Measurements from ENCODE around the gene BRCC3. TPM values are rescaled to one million over a fixed set of nuclear protein-coding genes. Genes with fewer than 3 reads are reported as not detected.

Gene BRCC3
- total RNA-seq, 3 donors from 2014 or later (not counting 1 experiment from before 2014, with no cell fraction given): 15.0 to 20.8 (median 17.9) TPM

GRCh38 chrX:155028129-155028528, 43.2 kb upstream of the BRCC3 start:
- peak in 1 of 2 donors; percentile 7 for DNase-seq
- Histone ChIP-seq H3K36me3 (ENCODE audit: control insufficient read depth, insufficient read depth, low read length) (no peaks in the 10 kb centered on the region), H3K9me3 (ENCODE audit: control insufficient read depth, insufficient read depth, low read length) (no peaks in the 10 kb centered on the region), H3K4me1 (ENCODE audit: control insufficient read depth, insufficient read depth, low read length) (no peaks in the 10 kb centered on the region), H3K27me3 (ENCODE audit: control insufficient read depth, insufficient read depth, low read length) (no peaks in the 10 kb centered on the region), H3K27ac (ENCODE audit: low read length) (peak overlapping the region; percentile 100), H3K4me3 (ENCODE audit: low read length) (no peak overlapping the region)
- no peaks in the 10 kb centered on the region for H3K9me3 Mint-ChIP-seq
- no peaks in the 10 kb centered on the region for H3K36me3 Mint-ChIP-seq
- TF ChIP-seq CTCF (IDR thresholded peaks at IDR 0.05): no peak
- WGBS (ENCODE audit: insufficient coverage): 32% methylated on average over 2 of the region's 3 CpGs
- H3K27me3 Mint-ChIP-seq (ENCODE audit: low read depth in 2 of 2): no peaks in the 10 kb centered on the region
- intact Hi-C loops (cut with micrococcal nuclease): no loop called here
- ATAC-seq: no peak
- H3K4me3 Mint-ChIP-seq: no peak overlapping the region
- peaks cover 5 to 6% of the 10 kb centered on the region in 2 donors for H3K4me1 Mint-ChIP-seq
- peak overlapping the region; percentile 87 to 95 for H3K27ac Mint-ChIP-seq

- H3K4me1 ChIP-seq (ENCODE audit: control insufficient read depth, insufficient read depth, low read length): no peaks in the 10 kb centered on the region
- no CpG with 5 or more reads among the region's 2 CpGs for WGBS (ENCODE audit: insufficient coverage)
- intact Hi-C loops (cut with micrococcal nuclease): no loop called here
- H3K36me3 Mint-ChIP-seq: no peaks in the 10 kb centered on the region
- H3K4me3 ChIP-seq (ENCODE audit: low read length): no peak overlapping the region
- H3K27me3 Mint-ChIP-seq (ENCODE audit: low read depth in 2 of 2): no peaks in the 10 kb centered on the region
- peak overlapping the region; percentile 87 to 95 for H3K27ac Mint-ChIP-seq
- ATAC-seq (no peak), DNase-seq (no peak)
- no peaks in the 10 kb centered on the region for H3K27me3 ChIP-seq (ENCODE audit: control insufficient read depth, insufficient read depth, low read length)
- no peak overlapping the region for H3K27ac ChIP-seq (ENCODE audit: low read length)
- H3K36me3 ChIP-seq (ENCODE audit: control insufficient read depth, insufficient read depth, low read length): no peaks in the 10 kb centered on the region
- H3K4me1 Mint-ChIP-seq: peaks cover 5 to 6% of the 10 kb centered on the region in 2 donors
- H3K9me3 Mint-ChIP-seq: no peaks in the 10 kb centered on the region
- no peaks in the 10 kb centered on the region for H3K9me3 ChIP-seq (ENCODE audit: control insufficient read depth, insufficient read depth, low read length)
- H3K4me3 Mint-ChIP-seq: peak overlapping the region; percentile 28
- TF ChIP-seq CTCF (IDR thresholded peaks at IDR 0.05): no peak
Observed at GRCh38 chrX:155028877-155029291, 42.4 kb upstream of the BRCC3 start.

GRCh38 chrX:155031657-155032056, 39.7 kb upstream of the BRCC3 start:
- Histone ChIP-seq H3K27ac (ENCODE audit: low read length) (no peak overlapping the region), H3K27me3 (ENCODE audit: control insufficient read depth, insufficient read depth, low read length) (no peaks in the 10 kb centered on the region), H3K4me3 (ENCODE audit: low read length) (no peak overlapping the region), H3K9me3 (ENCODE audit: control insufficient read depth, insufficient read depth, low read length) (no peaks in the 10 kb centered on the region), H3K36me3 (ENCODE audit: control insufficient read depth, insufficient read depth, low read length) (peaks cover 5% of the 10 kb centered on the region), H3K4me1 (ENCODE audit: control insufficient read depth, insufficient read depth, low read length) (no peaks in the 10 kb centered on the region)
- H3K27ac Mint-ChIP-seq: no peak overlapping the region
- TF ChIP-seq CTCF (IDR thresholded peaks at IDR 0.05): no peak
- H3K9me3 Mint-ChIP-seq: no peaks in the 10 kb centered on the region
- H3K4me1 Mint-ChIP-seq: peaks cover 5 to 6% of the 10 kb centered on the region in 2 donors
- ATAC-seq (no peak), DNase-seq (no peak)
- H3K4me3 Mint-ChIP-seq: no peak overlapping the region
- intact Hi-C loops (cut with micrococcal nuclease): no loop called here
- 100% methylated on average over 1 of the region's 5 CpGs for WGBS (ENCODE audit: insufficient coverage)
- H3K36me3 Mint-ChIP-seq: peaks cover 11% of the 10 kb centered on the region
- no peaks in the 10 kb centered on the region for H3K27me3 Mint-ChIP-seq (ENCODE audit: low read depth in 2 of 2)

GRCh38 chrX:155035688-155036087, 35.6 kb upstream of the BRCC3 start:
- WGBS (ENCODE audit: insufficient coverage): 92% methylated on average over 2 of the region's 4 CpGs
- Mint-ChIP-seq H3K27ac (no peak overlapping the region), H3K4me1 (peaks cover 0 to 6% of the 10 kb centered on the region in 2 donors), H3K36me3 (peaks cover 14% of the 10 kb centered on the region), H3K9me3 (no peaks in the 10 kb centered on the region), H3K4me3 (no peak overlapping the region), H3K27me3 (ENCODE audit: low read depth in 2 of 2) (no peaks in the 10 kb centered on the region)
- intact Hi-C loops (cut with micrococcal nuclease): no loop called here
- Histone ChIP-seq H3K4me3 (ENCODE audit: low read length) (no peak overlapping the region), H3K36me3 (ENCODE audit: control insufficient read depth, insufficient read depth, low read length) (peaks cover 5% of the 10 kb centered on the region), H3K9me3 (ENCODE audit: control insufficient read depth, insufficient read depth, low read length) (no peaks in the 10 kb centered on the region), H3K4me1 (ENCODE audit: control insufficient read depth, insufficient read depth, low read length) (no peaks in the 10 kb centered on the region), H3K27me3 (ENCODE audit: control insufficient read depth, insufficient read depth, low read length) (no peaks in the 10 kb centered on the region), H3K27ac (ENCODE audit: low read length) (no peak overlapping the region)
- no peak for ATAC-seq
- DNase-seq: no peak
- no peak for TF ChIP-seq CTCF (IDR thresholded peaks at IDR 0.05)
